Stimulated activated CD8-positive, alpha-beta memory T cell treated with anti-CD3 and anti-CD28 coated beads, Interleukin-12 subunit alpha, Interleukin-12 subunit beta, amount 100 ng/mL, for 1 hour (primary cell): Measurements from ENCODE around the gene MAP3K3.

Source experiments
- DNase-seq: peaks from one replicate; pipeline ENCODE4 v3.0.0-alpha.2; 2020; ENCODE audit warnings: low read depth

MAP3K3 gene

DNA sequence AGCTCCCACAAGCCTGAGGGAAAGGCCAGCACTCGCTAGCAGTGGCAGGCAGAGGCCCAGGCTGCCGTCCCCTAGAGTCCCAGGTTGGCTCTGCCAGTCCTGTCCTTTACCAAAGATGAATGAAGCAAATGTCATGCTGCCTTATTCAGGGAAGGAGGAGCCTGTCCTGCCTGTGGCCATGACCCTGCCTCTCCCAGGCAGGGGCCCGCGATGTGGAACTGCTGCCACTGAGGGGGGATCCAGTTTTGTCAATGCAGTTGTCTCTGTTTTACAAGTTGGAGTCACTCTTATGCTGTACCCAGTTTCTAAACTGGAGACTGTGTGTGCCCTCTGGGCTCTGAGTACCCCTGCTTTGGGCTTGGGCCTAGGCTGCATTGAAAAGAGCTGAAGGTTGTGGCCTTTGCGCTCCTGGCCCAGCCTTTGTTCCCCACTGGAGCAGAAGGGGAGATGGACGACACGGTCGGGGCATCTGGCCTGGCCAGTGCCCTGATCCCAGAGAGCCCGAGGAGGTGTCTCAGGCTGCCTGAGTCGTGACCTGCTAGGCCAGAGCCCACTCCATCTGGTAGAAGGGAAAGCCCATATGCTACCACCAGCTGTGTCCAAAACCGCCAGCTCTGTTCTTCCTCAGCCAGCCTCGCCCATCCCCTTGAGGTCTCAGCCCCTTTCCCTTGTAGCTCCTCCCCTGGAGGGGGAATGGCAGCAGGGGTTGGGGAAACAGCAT, 72.2 kb downstream of the MAP3K3 start:
- DNase-seq, result no peak

DNA sequence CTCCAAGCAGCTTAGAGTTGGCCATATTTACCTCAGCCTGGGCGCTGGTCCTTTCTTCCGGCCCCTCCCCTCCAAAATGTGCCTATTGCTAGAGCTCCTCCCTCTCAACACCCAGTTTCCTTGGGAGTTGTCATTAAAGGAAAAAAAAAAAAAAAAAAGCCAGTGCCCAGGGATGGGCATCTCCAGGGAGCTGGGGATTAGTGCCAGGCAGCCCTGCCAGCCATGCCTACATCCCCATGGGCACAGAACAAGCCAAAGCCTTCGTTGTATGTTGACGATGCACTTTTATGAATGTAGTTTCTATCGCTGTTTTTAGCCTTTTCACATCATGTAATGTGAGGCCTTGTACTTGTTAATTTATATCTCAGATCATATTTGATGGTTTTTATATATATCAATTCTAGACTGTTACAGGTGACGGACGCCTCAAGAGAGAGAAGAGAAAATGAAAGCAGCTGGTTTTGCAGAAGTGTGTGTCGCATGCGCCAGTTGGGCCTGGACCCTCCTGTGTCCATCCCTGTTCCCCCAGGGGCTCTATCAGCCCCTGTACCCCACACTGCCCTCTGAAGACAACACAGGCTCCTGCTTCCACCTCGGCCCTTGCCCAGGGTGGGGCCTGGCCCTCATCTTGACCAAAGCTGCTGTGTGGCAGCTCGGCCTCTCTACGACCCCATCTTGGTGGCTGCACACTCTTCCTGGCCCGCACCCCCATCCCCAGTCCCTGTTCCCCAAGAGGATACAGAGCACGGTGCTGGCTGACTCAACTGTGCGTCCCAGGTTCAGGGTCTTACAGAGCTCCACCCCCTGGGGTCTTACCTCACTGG, 72.9 kb downstream of the MAP3K3 start:
- no peak for DNase-seq

DNA sequence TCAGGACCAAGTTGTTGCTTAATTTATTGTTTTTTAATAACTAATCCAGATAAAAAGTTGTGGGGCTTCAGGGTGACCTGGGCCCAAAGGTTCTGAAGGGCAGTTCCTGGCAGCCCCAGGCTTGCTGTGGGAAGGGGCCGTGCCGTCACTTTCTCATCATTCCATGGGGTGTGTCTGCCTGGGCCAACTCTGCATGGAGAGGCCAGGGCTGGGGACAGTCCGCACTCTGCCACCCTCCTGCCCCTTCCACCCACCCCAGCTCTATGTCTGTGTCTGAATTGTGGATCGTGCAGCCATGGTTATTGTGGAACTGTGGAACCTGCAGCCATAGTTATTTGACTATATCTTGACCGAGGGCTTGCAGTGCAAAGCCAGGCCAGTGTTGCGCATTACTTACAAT, 73.7 kb downstream of the MAP3K3 start:
- DNase-seq, result no peak

DNA sequence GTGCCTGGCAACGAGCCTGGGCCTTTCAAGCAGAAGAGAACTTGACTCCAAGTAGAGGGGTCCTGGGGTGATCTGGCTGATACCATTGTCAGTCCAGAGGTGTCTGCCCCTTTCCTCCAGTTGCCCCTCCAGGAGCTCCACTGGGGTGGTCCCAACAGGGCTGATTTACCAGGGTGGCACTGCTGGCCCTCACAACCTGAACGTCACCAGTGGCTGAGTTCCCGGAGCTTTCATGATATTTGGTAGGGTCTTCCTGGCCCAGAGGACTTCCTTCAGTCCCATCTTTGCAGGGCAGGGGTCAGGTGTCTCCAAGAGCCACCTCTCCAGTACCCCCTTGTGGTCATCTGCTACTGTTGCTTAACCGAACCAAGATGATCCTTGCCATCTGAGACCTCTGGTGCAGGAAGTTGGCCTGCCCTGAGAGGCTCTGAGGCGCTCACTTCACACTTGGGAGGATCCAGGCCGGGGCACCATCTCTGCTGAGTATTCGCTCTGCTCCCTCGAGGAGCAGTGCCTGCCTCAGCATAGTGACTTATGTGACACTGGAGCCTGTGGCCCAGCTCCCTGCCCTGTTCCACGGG, 74.3 kb downstream of the MAP3K3 start:
- DNase-seq, result no peak

DNA sequence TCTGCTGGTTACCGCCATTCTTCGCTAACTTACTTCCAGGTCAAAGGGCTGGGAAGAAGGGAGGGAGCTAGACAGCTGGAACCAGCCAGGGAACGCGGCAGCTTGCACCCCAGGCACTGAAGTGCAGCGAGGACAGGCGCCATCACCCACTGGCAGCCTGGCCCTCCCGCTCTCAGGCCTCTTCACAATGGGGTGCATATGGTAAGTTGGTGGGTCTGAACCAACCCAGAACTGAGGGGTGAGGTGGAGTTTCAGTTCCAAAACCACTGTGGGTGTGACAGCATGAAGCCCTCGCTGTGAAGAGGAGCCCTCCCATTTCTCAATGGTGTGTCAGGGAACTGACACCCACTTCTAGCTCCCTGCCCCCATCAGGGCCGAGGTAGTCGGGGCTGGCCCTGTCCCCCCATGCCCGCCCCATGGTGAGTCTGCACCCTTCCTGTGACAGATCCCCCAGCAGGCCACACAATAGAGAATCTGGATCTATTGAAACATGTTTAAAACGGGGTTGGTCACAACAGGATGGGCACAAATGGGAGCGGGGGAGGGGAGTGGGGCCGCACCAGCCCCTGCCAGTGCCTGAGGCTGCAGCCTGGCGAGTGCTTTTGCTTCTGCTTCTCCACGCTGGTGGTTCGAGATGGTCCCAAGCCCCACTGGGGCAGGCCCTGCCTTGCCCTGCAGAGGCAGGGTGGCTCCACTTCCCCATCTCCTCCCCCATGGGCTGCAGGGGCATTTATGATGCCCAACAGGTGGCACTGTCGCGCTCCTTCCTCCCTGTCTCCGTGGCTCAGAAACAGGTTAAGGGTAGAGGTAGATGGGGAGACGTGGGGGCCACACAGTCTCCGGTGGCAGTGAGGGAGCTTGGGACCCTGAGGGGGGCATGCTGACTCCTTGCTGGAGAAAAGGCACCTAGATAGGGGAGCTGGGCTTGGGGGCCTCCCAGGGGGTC, 75.4 kb downstream of the MAP3K3 start:
- DNase-seq, result no peak

DNA sequence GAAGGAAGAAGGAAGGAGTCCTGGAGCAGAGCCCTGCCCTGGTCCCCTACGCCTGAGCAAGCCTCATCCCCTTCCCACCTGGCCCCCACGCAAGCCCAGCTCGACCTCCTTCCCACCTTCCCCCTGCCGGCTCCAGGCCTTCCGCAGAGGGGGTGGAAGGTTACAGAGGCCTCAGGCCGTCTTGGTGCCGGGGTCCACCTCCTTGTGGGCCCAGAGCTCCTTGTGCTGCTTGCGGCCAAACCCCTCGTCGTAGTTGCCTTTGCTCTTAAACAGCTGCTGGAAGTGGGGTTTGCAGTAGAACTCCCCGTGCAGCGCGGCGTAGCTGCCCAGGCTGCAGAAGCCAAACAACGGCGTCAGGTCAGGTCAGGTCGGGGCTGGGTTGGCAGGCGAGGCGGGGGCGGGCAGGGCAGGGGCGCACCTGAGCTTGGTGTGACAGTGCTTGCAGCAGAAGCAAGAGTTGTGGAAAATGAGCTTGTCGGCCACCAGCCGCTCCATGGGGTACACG, 76.2 kb downstream of the MAP3K3 start:
- no peak for DNase-seq

DNA sequence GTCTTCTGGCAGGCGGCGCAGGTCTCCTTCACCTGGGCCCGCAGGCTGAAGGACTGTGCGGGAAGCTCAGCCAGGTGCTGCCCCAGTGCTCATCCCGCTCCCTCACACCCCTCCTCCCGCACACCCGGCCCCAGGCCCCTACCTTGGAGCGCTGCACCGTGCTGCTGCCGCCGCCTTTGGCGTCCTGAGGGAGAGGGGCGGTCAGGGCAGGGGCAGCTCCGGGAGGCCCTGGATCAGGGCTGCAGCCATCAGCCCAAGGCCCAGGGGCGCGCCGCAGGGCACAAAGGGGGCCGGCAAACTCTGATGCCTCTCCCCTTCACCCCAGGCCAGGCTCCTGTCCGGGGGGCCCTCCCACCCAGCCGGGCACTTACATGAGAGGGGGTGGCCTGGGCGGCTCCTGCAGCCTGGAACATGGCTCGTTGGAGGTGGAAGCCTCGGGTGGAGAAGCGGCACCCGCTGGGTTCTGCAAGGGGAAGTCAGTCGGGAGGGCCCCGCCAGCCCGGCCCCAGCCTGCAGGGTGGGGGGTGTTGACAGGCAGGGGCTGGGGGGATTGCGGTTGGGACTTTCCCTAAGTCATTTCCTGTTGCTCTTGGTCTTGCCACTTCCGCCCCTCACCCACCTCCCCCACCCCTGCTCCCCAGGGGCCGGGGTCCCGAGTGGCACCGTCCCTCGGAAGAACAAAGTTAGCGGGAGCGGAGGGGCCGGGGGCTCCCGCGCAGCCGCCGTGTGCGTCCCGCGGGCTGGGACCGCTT, 76.8 kb downstream of the MAP3K3 start:
- peak; percentile 79 for DNase-seq

DNA sequence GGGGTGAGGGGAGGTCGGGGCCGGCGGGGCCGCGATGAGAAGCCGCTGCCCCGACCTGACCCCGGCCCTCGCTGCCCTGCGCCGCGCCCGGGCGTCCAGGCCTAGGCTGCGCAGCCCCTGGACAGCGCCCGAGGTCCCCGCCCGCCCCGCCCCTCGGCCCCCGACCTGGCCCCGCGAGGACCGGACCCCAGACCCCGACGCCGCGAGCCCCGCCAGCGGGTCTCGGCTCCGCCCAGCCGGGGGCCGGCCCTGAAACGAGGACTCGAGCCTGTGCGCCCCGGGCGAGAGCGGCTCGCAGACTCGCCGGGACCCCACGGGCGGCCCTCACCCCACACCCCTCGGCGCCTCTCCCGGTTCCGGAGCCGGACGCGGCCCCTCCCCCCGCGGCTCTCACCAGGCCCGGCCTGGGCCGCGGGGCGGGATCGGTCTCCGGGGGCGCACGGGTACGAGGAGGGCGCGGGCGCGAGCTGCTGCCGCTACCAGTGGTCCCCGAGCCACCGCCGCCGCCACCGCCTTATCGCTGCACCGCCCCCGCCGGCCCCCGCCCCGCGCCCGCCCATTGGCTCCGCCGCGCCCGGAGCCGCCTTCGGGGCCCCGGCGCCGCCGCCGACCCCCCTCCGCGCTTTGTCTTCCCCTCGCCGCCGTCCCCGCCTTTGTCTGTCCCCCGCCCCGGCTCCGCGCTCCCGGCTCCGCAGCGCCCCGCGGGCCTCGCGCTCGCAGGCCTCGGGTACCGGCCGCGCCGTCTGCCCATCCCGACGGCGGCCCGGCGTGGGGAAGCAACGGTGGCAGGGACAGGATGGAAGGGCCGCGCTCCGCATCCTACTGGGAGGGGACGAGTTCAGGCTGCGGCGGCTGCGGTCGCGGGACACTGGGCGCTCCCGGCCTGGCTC, 77.7 kb downstream of the MAP3K3 start, which contains the start of gene LIMD2:
LIMD2 (minus strand) TSS at position 488 of the 890 bp plus-strand sequence. CDS start 827 bp downstream, outside the sequence.
- peak; percentile 78 for DNase-seq

DNA sequence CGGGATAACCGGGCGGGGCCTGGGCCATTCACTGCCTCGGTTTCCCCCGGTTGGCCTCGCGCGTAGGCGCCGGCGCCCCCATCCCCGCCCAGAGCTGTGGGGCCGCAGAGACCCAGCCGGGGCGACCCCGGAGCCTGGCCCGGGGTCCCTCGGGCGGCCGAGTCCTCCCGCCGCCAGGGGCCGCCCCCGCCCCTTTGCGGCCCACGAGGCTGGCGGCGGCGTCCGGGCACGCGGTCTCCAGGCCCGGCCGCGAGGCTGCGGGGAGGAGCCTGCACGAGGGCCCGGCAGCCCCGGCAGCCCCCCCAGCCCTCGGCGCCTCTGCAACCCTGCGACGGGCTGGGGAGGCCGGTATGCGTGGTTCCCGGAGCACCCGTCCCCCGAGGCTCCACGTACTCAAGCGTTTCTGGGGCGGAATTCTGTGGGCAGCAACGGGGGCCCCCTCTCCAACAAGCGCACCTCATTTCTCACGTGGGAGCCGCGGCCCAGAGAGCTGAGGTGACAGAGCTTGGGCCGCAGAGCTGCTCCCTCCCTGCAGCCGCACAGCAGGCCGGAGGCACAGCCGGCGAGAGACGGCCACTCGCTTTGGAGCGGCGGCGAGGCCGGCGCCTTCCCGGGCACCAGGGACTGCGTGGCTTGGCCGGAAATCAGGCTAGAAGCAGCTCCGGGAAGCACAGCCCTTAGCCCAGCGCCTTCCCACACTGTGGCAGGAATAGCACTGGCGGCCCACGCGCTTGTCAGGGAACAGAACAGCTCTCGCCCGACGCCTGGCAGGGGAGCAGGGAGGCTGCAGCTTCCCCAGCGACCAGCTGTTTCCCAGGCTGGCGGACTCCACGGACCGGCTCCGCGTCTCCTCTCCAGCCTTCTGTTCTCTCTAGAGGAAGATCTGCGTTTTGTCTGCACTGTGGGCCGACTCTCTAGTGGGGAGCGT, 78.6 kb downstream of the MAP3K3 start:
- DNase-seq, result no peak

DNA sequence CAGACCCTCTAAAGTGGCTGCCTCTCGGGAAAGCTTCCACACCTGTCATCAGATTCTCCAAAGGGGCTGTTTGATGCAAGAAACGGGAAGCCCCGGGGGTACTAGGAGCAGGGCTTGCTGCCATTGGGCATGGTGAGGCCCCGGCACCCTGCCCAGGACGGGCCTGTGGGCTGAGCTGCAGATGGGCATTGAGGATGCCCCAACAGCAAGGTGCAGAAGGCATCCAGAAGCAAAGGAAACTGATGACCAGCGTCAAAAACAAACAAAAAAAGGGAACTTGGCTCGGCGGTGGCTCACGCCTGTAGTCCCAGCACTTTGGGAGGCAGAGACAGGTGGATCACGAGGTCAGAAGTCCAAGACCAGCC, 79.2 kb downstream of the MAP3K3 start:
- DNase-seq, result no peak

DNA sequence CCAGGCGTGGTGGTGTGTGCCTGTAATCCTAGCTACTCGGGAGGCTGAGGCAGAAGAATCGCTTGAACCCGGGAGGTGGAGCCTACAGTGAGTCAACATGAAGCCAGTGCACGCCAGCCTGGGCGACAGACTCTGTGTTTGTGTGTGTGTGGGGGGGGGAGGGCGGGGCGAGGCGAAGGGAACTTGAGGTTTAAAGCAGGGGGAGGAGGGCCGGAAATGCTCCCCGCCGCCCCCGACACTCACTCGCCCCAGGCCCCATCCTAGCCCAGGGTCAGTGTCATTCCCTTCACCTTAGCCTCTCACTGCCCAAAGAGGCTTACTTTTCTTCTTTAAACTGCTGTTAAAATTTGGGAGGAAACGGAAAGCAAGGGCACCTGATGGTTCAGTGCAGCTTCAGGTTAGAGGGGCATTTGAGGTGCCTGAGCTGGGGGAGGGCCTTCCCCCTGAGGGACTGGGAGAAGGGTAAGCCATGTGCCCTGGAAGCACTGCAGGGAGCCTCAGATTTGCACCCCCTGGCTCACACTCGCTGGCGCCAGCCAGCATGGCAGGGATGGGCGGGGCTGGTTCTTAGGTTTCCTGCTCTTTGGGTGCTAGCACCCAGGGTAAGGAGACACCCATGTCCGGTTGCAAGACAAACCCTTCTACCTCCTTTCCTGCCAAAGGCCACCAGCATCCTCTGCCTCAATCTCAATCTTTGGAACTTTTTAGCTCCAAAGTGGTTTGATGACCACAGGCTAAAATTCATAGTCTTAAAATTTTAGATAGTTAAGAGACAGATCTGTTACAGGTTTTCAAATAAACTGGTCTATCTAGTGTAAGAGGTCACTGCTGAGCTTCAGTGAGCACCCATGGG, 79.9 kb downstream of the MAP3K3 start:
- DNase-seq, result no peak

DNA sequence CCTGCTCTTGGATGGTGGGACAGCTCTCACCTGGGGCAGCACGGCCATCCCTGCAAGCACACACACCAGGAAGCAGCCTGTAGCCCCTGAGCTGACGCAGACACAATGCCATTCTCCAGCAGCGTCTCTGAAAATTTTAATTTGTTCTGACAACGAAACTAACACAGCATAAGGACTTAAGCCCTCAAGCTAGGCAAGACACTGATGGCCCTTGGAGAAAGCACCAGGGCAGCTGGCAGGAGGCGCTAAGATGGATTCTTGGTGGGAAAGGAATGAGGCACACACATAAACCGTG, 80.5 kb downstream of the MAP3K3 start:
- DNase-seq, result no peak

DNA sequence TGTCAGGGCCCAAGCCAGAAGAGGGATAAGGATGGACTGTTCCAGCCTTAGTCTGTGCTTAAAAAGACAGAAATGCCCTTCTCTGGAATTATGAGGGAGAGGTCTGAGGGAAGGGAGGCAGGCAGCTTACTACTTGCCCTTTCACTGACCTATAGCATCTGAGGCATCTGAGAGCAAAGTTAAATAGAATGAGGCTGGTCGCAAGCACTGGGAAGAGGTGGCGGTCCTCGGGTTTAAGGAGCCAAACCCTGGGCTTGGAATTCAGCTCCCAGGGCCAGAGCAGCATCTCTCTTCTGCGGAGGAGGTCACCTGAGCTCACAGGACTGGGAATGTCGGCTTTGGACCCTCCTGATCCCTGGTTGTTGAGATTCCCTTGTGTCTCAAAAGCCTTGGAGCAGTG, 80.8 kb downstream of the MAP3K3 start:
- DNase-seq, result no peak

DNA sequence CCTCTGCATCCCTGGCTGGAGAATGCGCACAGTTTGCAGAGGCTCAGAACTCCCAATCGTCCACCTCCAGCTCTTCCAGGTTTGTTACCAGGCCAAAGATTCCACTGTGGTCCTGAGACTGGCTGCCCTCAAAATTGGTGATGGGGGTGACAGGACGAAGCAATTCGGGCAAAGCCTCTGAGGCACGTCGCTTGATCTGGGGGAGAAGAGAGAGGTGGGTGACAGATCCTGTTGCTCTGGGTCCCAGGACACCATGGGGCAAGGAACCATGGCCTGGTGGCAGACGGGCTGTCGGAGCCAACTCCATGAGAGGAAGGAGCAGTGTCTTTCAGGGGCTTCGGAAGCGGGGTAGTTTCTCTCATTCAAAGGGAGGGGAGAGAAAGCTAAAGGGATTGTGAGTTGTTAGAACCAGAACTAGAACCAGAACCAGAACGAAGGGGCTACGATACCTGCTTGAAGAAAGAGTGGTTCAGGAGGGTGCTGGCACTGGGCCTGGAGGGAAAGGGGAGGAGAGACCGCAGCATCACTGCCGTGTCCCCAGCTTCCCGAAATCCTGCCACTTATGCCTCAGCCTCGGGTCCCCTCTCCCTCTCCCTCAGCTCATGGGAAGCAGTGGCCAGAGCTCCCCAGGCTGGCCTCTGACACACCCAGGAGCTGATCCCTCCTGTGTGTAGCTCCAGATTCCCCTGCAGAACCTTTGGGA, 81.5 kb downstream of the MAP3K3 start:
- no peak for DNase-seq

DNA sequence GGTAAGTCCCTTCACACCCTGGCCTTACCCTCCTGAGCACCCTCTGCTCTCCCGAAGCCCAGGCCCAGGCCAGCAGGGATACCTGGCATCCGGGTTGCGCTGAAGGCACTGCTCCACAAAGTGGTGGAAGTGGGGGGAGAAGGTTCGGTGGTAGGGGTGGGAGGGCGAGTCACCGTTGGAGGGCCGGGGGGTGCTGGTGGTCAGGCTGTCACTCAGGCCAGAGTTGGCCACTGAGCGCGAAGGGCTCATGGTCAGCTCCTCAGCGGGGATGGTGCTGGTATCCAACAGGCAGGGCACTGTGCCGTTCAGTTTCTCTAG, 82.0 kb downstream of the MAP3K3 start:
- DNase-seq, result no peak

DNA sequence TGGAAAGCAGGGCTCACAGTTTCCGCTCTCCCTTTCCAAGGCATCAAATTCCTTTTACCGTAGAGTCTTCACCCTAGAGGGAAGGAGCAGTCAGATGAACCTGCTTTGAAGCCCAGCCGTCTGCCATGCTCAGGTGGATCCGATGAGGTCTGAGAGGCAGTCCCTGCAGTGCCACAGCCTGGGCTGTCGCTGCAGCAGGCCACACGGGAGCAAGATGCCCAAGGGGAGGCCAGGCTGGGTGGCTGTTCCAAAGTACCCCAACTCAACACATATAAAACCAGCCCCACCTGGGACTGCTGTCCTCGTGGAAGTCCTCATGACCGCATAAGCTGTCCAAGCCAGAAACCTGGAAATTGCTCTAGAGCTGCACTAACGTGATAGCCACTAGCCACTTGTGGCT, 82.6 kb downstream of the MAP3K3 start:
- no peak for DNase-seq

DNA sequence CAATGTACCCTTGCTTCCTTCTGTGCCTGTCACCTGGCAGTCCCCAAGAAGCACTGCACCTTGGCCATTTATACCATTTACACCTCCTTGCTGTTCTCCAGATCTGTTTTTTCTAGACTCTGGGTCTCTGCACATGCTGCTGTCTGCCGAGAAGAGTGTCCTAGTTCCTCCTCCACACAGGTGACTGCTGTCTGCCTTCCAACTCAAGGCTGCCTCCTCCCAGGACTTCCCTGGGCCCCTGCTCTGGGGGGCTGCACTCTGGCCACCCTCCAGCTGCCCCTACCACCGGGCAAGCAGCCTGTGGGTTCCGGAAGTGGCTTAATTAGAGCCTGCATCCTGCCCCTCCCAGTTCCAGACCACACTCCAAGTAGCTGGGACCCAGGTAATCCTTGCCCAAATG, 83.4 kb downstream of the MAP3K3 start:
- DNase-seq, result no peak
